GM19438 (cell line): ENCODE results near the gene DENND2A.
"Not testable (repeated sequence)": the region's sequence is repeated elsewhere in the genome, so short reads cannot be mapped to it uniquely, and the experiment has no call there.

Experiments
- ATAC-seq: cut with Tn5 transposase; IDR thresholded peaks from one replicate; pipeline ENCODE4 v1.9.1; 2021; ENCODE audit warnings: low read depth; ENCODE audit not compliant: unreplicated experiment

DENND2A gene

DNA sequence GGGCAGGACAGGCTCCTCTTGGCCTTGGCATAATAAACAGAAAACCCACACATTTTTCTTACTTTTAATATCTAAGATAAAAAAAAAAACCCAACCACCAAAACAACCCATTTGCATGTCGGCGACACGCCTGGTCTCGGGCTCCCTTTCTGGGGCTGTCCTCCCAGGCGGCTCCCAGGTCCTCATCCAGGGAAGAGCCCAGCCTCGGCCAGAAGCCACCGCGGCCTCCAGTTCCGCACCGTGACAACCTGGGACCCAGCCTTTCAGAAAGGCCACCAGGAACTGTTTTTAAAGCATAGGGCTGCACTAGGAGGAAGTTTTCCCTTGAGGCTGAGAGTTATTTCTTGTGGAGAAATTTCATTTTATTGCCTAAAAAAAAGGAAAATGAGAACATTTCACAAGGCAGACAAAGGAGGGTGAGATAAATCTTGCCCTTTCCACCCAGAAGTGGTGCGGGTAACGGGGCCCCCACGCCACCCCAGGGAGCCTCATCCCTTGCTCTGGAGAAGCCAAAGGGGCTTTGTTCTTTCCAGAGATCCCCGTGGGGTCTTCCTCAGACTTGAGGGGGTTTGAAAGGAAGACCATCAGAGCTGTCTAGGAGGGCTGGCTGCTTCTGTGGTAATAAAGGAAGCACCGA is 122.1 kb downstream of the DENND2A start:
- no peak for ATAC-seq

DNA sequence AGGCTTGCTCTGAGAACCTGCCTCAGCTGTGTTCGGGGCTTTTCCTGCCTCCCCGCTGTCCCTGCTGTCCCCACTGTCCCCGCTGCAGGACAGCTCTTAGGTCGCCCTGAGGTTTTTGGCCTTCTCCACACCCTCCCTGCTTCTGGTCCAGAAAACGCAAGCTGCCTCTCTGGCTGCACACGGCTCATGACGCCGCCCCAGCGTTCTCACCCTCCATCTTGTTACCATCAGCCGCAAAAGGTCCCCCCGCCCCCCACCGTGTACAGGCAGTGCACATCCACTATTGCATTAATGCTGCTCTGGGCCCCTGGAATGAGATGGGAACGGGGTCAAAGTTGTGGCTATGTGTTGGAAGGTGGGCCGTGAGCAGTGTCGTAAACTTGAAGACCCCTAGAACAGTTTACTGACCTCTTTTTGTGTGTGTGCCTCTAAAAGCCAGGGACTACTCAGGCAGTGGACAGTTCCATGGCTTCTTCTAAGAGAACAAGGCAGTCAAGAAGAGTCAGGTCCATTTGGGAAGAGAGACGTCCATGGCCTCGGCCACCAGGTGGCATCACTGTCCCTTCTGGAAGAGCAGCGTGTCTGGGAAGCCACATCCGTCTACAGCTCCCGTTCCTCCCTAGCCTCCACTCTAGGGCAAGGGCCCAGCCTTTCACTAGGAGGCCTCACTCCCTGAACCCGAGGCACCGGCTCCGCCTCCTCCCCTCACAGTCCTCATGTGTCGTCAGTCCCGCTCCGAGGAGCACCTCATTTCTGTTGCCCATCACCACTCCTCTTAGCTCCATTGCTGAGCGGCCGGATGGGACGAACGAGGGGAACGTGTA is 122.9 kb downstream of the DENND2A start:
- peak; percentile 84 for ATAC-seq

DNA sequence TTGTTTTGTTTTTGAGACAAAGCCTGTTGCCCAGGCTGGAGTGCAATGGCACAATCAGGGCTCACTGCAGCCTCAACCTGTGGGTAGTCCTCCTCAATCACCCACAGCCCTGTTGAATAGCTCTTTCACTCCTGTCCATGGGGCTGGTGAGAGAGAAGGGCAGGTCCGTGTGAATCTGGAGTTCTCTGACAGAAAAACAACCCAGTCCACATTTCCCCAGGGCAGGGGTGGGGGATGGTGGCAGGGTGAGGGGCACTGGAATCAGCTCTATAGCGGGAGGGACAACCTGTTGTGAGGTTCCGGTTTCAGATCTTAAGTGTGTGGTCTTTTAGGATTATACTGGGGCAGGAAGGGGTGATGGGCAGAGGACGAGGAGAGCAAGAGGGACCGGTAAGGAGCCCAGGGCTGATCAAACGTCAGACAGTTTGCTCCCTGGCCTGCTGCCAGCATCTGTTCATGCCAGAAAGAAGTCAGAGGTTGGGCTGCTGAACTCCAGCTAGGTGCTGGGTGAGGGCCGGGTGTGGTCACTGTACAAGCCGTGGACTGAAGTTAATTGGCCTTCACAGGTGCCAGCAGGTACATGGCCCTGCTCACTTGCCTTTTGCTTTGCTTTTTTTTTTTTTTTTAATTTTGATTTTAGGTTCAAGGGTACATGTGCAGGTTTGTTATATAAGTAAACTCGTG is 128.2 kb downstream of the DENND2A start:
- ATAC-seq, result no peak

DNA sequence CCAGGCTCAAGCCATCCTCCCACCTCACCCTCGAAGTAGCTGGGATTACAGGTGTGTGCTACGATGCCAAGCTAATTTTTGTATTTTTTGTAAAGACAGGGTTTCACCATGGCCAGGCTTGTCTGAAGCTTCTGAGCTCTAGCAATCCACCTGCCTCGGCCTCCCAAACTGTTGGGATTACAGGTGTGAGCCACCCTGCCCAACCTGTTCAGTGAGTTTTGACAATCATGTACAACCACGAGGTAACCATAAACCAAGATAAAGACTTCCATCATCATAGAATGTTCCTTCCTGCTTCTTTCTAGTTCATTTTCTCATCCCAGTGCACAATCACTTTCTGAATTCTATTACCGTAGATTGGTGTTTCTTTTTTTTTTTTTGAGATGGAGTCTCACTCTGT is 130.8 kb downstream of the DENND2A start:
- no peak for ATAC-seq

DNA sequence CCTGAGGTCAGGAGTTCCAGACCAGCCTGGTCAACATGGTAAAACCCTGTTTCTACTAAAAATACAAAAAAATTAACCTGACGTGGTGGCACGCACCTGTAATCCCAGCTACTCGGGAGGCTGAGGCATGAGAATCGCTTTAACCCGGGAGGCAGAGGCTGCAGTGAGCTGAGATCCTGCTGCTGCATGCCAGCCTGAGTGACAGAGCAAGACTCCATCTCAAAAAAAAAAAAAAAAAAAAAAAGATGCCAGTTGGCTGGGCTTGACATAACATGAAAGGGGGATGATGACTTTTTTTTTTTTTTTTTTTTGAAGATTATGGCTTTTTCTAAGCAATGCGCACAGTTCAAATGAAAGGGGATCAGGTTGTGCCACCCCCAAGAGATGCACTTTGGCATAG is 133.1 kb downstream of the DENND2A start:
- not testable (repeated sequence) for ATAC-seq

DNA sequence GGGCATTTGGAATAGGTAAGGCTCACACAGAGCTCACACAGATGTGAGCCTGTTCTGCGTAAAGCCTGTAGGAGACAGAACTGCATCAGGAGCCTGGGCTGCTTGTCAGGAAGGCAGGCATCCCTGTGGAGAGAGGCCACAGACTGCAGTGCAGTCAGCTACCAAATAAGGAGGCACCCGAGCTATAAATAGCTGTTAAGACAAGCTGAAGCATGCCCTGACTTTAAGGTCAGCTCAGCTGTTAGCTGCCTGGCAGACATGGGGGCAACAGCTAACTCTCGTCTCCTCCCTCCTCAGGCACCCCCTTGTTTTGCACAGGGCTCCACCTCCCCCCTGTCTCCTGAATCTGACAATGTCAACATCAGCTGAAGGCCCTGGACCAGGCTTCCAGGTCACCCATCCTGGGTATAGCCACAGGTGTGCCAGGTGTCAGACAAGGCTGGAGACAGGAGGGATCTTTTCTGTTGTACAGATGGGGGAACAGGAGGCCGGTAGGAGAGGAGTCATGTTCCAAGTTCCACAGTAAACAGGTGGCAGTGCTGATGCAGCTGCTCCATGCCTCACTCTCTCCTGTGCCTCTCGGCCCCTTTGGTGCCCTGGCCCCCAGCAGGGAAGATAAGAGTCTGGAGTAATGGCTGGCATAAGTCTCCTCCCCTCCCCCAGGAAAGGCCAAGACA is 133.7 kb downstream of the DENND2A start:
- no peak for ATAC-seq

DNA sequence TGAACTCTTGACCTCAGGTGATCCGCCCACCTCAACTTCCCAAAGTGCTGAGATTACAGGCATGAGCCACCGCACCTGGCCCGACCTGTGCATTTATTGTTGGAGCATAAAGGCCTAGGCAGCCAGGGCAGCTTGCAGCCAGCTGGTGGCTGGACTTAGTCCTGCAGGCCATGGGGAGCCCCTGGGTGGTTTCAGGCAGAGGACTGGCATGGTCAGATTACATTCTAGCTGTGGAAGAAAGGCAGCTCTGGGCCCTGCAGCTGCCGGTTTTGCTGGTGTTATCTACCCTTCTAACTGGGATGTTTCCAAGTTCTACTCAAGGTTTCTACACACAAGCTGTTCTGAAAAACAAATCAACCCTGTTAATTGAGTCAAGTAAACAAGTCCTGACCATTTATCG is 138.6 kb downstream of the DENND2A start:
- ATAC-seq, result no peak

DNA sequence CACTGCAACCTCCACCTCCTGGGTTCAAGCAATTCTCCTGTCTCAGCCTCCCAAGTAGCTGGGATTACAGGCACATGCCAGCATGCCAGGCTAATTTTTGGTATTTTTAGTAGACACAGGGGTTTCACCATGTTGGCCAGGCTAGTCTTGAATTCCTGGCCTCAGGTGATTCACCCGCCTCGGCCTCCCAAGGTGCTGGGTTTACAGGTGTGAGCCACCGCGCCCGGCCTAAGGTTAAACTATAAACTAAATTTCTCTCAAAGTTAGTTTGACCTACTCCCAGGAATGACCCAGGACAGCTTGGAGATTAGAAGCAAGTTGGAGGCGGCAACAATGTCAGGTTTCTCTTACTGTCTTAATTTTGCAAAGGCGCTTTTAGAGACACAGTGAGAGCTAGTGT is 142.8 kb downstream of the DENND2A start:
- not testable (repeated sequence) for ATAC-seq

DNA sequence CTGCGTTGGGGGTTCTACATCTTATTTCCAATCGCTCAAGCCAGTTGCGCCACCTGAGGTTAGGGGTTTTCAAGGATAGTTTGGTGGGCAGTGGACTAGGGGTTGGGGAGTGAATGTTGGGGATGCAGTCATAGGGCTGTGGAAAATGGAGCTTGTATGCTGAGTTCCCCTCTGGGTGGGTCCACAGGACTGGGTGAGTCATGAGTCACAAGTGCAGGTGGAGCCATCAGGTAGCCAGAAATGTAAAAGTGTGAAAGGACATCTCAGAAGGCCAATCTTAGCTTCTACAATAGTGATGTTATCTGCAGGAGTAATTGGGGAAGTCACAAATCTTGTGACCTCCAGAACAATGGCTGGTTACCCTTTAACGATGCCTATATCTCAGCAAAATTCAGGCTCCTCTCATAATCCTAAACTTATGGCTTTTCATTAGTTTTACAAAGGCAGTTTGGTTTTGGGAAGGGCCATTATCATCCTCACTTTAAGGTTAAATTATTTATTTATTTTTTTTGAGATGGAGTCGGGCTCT is 143.3 kb downstream of the DENND2A start:
- ATAC-seq, result no peak

DNA sequence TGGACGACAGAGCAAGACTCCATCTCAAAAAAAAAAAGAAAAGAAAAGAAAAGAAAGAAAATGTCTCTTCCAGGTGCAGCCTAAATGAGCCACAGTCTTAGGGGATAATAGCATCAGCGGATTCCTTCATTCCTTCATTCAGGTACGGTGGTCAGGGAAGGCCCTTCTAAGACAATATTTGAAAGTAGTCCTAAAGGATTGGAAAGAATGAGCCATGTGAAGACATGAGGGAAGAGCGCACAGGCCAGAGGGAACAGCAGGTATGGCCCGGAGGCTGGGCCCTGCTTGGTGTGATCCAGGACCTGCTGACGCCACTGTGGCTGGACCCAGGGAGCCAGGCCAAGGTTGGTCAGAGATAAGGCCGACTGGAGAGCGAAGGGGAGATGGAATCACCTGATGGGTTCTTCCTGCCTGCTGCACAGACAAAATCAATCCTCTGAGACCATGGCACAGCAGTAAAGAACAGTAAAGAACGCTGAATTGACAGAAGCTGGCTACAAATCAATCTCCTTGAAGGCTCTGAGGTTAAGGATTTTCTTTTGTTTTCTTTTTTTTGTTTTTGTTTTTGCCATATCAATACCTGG is 145.0 kb downstream of the DENND2A start:
- no peak for ATAC-seq

DNA sequence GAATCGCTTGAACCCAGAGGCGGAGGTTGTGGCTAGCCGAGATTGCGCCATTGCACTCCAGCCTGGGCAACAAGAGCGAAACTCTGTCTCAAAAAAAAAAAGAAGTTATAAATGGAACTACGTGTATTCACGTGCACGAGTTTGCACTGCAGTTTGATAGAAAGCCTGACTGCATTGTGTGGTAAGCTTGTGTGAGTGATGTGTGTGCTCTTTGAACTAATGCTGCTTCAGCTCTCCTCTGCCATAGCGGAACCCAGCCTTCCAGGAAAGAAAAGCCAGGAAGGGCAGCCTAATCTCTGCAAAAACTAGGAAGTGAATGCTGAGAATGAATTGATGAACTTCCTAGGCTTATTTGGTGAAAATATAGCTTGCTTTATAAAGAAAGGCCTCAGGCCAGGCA is 145.7 kb downstream of the DENND2A start:
- no peak for ATAC-seq

DNA sequence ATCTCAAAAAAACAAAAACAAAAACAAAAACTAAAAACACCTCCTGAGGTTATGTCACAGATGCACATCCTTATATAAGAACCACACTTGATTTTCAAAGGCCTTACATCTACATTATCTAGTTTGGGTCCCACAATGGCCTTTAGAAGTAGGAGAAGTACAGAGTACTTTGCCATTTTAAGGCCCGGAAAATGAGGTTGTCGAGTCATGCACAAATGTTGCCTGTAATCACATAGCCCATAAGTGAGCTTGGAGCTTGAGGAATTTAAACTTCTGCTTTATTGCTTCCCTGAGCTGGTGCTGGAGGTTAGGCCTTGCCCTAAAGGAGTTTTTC is 151.6 kb downstream of the DENND2A start:
- no peak for ATAC-seq

DNA sequence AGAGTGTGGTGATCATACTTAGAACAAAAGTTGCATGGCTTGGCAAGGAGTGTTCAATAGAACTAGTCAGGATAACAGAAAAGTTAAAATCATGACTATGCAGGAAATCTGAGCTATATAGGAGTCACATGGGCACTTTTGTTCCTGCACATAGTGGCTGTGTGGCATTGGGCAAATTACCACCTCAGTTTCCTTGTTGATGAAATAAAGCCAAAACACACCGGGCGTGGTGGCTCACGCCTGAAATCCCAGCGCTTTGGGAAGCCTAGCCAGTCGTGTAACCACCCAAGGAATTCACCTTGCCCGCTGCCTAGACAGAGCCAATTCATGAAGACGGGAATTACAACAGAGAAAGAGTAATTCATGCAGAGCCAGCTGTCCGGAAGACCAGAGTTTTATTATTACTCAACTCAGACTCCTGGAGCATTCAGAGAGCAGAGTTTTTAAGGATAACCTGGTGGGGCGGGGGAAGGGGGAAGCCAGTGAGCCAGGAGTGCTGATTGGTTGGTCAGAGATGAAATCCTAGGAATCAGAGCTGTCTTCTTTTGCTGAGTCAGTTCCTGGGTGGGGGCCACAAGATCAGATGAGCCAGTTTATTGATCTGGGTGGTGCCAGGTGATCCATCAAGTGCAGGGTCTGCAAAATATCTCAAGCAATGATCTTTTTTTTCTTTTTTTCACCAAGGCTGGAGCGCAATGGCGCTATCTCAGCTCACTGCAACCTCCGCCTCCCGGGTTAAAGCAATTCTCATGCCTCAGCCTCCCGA is 154.9 kb downstream of the DENND2A start:
- ATAC-seq, result no peak

DNA sequence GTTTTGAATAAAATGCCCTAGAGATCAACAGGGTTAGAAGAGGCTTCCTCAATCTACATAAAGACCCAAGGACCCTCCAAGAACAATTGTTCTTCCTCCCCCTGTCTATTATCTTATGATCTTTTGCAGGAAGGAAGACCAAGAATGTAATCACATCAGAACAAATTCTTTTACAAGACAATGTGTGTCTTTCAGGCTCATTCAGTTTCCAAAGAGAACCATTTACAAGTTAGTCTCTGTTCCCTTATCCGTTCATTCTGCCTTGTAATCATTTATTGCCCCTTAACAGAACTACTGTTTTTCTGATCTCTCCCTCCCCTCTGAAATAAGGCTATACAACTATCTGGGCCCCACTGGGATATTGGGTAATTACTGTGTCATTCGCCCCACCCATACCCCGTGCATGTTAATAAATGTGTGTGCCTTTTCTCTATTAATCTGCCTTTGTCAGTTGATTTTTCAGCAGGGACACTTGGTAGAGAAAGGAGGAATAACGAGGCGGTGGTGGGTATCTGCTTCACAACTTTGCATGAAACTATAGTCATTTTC is 155.6 kb downstream of the DENND2A start:
- ATAC-seq, result no peak

DNA sequence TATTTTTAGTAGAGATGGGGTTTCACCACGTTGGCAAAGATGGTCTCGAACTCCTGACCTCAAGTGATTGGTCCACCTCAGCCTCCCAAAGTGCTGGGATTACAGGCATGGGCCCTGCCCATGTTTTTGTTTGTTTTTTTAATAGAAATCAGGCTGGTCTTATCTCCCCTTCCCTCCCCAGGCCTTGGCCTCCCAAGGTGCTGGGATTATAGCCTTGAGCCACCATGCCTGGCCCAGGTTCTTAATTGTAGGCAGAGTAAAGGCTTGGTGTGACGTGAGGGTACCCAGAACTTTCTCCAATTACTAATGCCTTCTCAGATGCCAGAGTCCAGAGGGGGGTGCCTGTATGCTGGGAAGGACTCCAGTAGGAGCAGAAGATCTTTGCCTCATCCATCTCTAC is 156.1 kb downstream of the DENND2A start:
- ATAC-seq, result no peak

DNA sequence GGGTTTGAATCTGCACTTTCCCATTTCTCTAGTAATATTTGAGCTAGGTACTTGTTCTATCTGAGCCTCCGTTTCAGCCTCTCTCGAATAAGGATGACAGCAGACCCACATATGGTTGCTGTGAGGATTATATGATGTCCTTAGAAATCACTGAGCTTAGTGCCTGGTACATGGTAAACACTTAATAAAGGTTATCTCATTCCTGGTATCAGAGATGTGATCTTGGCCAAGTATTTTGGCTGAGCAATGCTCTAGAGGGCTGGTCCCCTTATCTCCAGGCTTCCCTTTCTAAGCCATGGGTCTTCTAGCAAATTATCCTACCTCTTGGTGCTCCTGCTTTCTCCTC is 160.9 kb downstream of the DENND2A start:
- no peak for ATAC-seq

DNA sequence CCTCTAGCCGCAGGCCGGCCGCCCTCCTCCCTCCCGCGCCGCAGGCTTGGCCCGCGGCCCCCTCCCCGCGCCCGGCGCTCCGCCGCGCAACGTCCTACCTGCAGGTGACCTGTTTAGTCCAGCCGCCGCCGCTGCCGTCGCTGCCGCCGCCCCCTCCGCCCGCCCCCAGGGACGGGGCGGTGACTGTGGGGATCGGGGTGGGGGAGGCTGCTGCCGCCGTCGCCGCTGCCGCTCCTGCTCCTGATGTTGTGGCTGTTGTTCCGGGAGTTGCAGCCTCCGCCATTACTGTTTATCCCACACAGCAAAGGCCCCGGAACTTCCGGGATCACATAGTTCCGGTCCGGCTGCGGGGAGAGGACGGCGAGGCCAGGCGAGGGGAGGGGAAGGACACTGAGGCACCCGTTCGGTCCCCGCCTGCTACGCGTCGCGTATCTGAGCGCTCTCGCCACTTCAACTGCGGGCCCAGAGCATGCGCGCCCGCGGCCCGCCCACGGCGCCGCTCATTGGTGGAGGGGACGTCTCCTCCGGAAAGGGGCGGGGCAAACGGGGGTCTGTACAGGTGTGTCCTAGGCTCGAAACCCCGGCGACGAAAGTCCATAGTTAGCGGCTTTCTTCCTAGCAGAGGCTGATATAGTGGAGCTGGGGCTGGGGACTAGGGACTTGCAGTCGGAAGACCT is 161.4 kb downstream of the DENND2A start, which contains the start of gene MKRN1:
MKRN1 (minus strand) TSS at position 444 of the 677 bp plus-strand sequence; CDS start at position 283, 161 bp downstream.
- ATAC-seq, result peak; percentile 91

DNA sequence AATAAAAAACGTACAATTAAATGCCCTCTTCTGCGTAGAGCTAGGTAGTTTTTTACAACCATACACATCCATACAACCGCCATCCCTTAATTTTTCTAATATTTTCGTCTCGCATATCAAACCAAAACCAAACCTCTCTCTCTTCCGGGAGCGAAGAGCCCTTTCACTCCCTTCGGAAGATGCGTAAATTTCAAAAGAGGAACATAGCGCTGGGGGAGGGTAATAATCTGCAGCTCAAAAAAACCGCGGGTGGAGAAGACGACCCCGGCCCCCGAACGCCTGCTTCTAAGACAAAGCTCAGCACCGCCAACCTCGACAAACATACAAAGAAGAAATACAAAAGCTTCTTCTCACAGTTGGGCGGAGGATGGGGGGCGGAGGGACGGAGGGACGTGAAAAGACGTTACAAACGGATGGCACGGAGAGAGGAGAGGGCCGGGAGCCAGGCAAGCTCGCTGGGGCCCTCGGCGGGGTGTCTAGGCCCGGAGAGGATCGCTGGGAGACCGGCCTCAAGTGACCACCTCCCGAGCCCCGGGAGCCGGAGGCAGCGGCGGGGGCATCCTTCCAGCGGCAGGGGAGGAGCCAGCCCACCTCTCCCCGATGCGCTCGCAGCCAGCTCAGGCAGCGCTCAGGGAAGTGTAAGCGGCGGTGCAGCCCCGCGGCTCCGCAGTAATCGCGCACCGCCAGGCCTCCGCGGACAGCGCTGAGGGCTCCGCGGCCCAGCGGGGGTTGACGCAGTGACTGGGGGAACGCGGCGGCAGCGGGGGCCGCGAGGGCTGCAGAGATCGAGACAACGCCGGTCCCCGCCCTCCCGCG is 162.2 kb downstream of the DENND2A start:
- ATAC-seq, result peak; percentile 18
